Activated T-cell treated with anti-CD3 and anti-CD28 coated beads, Interleukin-2, amount 50 U/mL, for 72 hours (primary cell): ENCODE data around the gene EPHA5. TPM values are rescaled to one million over a fixed set of nuclear protein-coding genes. Genes with fewer than 3 reads are reported as not detected.

Experiments
- ATAC-seq, 2 donors: fragments of 150-1000 bp; cut with Tn5 transposase; replicated peaks in 1 of 2; 2 replicates each; pipeline ENCODE4 v1.10.0; 2021; ENCODE audit warnings: moderate library complexity in 2 of 2, mild to moderate bottlenecking in 1 of 2
- DNase-seq, 2 donors: peaks; one replicate each; pipeline ENCODE4 v3.0.0; 2021 to 2022; ENCODE audit warnings: mixed read lengths in 1 of 2
- H3K27ac Mint-ChIP-seq: one replicate; pipeline ENCODE4 v1.8.0; 2022; ENCODE audit warnings: mild to moderate bottlenecking, moderate library complexity, mixed read lengths
- H3K27me3 Mint-ChIP-seq: one replicate; pipeline ENCODE4 v1.8.0; 2022; ENCODE audit warnings: low read depth, mixed read lengths
- H3K36me3 Mint-ChIP-seq, 2 donors: one replicate each; pipeline ENCODE4 v1.8.0; 2022; ENCODE audit warnings: mixed read lengths in 2 of 2, mild to moderate bottlenecking in 1 of 2; ENCODE audit not compliant: insufficient read depth in 2 of 2
- H3K4me1 Mint-ChIP-seq: one replicate; pipeline ENCODE4 v1.8.0; 2022; ENCODE audit warnings: low read depth, mixed read lengths
- H3K4me3 Mint-ChIP-seq, 2 donors: one replicate each; pipeline ENCODE4 v1.8.0; 2022; ENCODE audit warnings: mild to moderate bottlenecking in 2 of 2, mixed read lengths in 2 of 2, moderate library complexity in 2 of 2
- H3K9me3 Mint-ChIP-seq, 2 donors: one replicate each; pipeline ENCODE4 v1.8.0; 2022; ENCODE audit warnings: mixed read lengths in 2 of 2
- total RNA-seq, 2 donors: library from RNA; stranded (reverse); gene quantifications; one replicate each; pipeline ENCODE4 v1.2.3, GENCODE V29; 2022

EPHA5 gene
- total RNA-seq, 2 donors from 2014 or later, result not detected

DNA sequence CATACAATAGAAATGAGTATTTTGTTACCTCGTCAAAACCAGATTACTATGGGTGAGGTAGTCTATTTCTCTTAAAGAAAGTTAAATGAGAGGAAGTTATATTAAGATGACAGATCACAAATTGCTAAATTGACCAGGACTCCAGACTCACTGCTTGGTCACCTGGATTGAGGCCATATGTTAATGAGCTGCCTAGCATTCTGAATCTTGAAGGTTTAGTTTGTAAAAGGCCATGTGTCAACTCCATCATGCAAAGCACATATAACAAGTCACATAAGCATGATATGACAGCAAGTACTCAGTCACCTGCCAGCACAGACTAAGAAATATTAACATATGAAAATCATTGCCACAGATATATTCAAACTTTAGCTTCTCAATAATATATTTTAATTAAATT, 72.6 kb downstream of the EPHA5 start:
- H3K36me3 Mint-ChIP-seq, result no peaks in the 10 kb centered on the region

GRCh38 chr4:65592089-65592488, 78.2 kb downstream of the EPHA5 start:
- Mint-ChIP-seq H3K27me3 (no peaks in the 10 kb centered on the region), H3K4me3 (no peak overlapping the region), H3K27ac (no peak overlapping the region), H3K4me1 (no peaks in the 10 kb centered on the region), H3K9me3 (peaks cover 0 to 3% of the 10 kb centered on the region in 2 donors), H3K36me3 (no peaks in the 10 kb centered on the region)
- DNase-seq, result no peak
- no peak for ATAC-seq

More for the DNA sequence above, 72.6 kb downstream of the EPHA5 start:
- Mint-ChIP-seq H3K27me3 (no peaks in the 10 kb centered on the region), H3K4me3 (no peak overlapping the region), H3K4me1 (no peaks in the 10 kb centered on the region), H3K9me3 (peaks cover 0 to 2% of the 10 kb centered on the region in 2 donors), H3K27ac (no peak overlapping the region)
- ATAC-seq (no peak), DNase-seq (no peak)

- H3K9me3 Mint-ChIP-seq, result peaks cover 0 to 4% of the 10 kb centered on the region in 2 donors
- no peaks in the 10 kb centered on the region for H3K27me3 Mint-ChIP-seq
- H3K4me3 Mint-ChIP-seq, result no peak overlapping the region
- H3K4me1 Mint-ChIP-seq, result no peaks in the 10 kb centered on the region
- H3K36me3 Mint-ChIP-seq, result no peaks in the 10 kb centered on the region
- ATAC-seq (no peak), DNase-seq (no peak)
- H3K27ac Mint-ChIP-seq, result no peak overlapping the region
These were observed 80.4 kb downstream of the EPHA5 start for GRCh38 chr4:65589921-65590320.

DNA sequence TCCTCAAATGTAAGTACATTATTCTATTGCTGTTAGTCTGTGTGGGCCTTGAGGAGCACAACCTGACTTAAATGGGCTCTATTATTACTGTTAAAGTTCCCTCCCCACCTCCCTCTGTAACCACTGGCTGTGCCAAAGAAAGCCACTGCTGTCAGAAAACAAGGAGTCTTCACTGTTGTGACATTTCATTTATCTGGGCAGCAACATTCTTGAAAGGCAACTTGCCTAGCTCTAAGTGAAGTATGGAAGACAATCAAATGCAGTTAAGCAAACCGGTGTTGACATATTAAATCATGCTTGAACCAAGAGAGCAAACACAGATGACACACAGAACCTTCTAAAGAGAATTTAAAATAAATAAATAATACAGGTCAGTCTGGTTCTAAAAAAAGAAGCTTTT, 81.0 kb downstream of the EPHA5 start:
- Mint-ChIP-seq H3K27ac (no peak overlapping the region), H3K4me3 (no peak overlapping the region), H3K36me3 (no peaks in the 10 kb centered on the region), H3K4me1 (no peaks in the 10 kb centered on the region), H3K27me3 (no peaks in the 10 kb centered on the region), H3K9me3 (peaks cover 0 to 6% of the 10 kb centered on the region in 2 donors)
- no peak for DNase-seq
- ATAC-seq, result no peak

GRCh38 chr4:65580551-65580950, 89.7 kb downstream of the EPHA5 start:
- no peak for ATAC-seq
- Mint-ChIP-seq H3K27me3 (no peaks in the 10 kb centered on the region), H3K4me1 (no peaks in the 10 kb centered on the region), H3K9me3 (peaks cover 0 to 5% of the 10 kb centered on the region in 2 donors), H3K4me3 (no peak overlapping the region), H3K36me3 (no peaks in the 10 kb centered on the region), H3K27ac (no peak overlapping the region)
- no peak for DNase-seq

GRCh38 chr4:65566473-65566872, 103.8 kb downstream of the EPHA5 start:
- H3K9me3 Mint-ChIP-seq, result no peaks in the 10 kb centered on the region
- no peaks in the 10 kb centered on the region for H3K4me1 Mint-ChIP-seq
- ATAC-seq (no peak), DNase-seq (no peak)
- H3K27ac Mint-ChIP-seq, result no peak overlapping the region
- no peaks in the 10 kb centered on the region for H3K36me3 Mint-ChIP-seq
- no peaks in the 10 kb centered on the region for H3K27me3 Mint-ChIP-seq
- H3K4me3 Mint-ChIP-seq, result no peak overlapping the region

- DNase-seq, result no peak
- Mint-ChIP-seq H3K27me3 (no peaks in the 10 kb centered on the region), H3K36me3 (no peaks in the 10 kb centered on the region), H3K4me1 (no peaks in the 10 kb centered on the region), H3K27ac (no peak overlapping the region), H3K4me3 (no peak overlapping the region), H3K9me3 (peaks cover 0 to 2% of the 10 kb centered on the region in 2 donors)
- ATAC-seq, result no peak
These were observed 109.1 kb downstream of the EPHA5 start for GRCh38 chr4:65561164-65561563.

- no peaks in the 10 kb centered on the region for H3K27me3 Mint-ChIP-seq
- H3K36me3 Mint-ChIP-seq, result no peaks in the 10 kb centered on the region
- DNase-seq (no peak), ATAC-seq (no peak)
- peaks cover 0 to 2% of the 10 kb centered on the region in 2 donors for H3K9me3 Mint-ChIP-seq
- H3K27ac Mint-ChIP-seq, result no peak overlapping the region
- no peaks in the 10 kb centered on the region for H3K4me1 Mint-ChIP-seq
- H3K4me3 Mint-ChIP-seq, result no peak overlapping the region
These were observed 111.0 kb downstream of the EPHA5 start for GRCh38 chr4:65559270-65559669.

- peaks cover 0 to under 1% of the 10 kb centered on the region in 2 donors for H3K9me3 Mint-ChIP-seq
- ATAC-seq (no peak), DNase-seq (no peak)
- no peak overlapping the region for H3K4me3 Mint-ChIP-seq
- H3K27me3 Mint-ChIP-seq, result no peaks in the 10 kb centered on the region
- H3K27ac Mint-ChIP-seq, result no peak overlapping the region
- H3K36me3 Mint-ChIP-seq, result no peaks in the 10 kb centered on the region
- H3K4me1 Mint-ChIP-seq, result no peaks in the 10 kb centered on the region
These were observed 118.2 kb downstream of the EPHA5 start for GRCh38 chr4:65552057-65552456.

GRCh38 chr4:65550500-65550899, 119.8 kb downstream of the EPHA5 start:
- H3K27me3 Mint-ChIP-seq, result no peaks in the 10 kb centered on the region
- H3K27ac Mint-ChIP-seq, result no peak overlapping the region
- H3K9me3 Mint-ChIP-seq, result peaks cover 0 to 3% of the 10 kb centered on the region in 2 donors

GRCh38 chr4:65546882-65547416, 123.3 kb downstream of the EPHA5 start:
- Mint-ChIP-seq H3K4me3 (no peak overlapping the region), H3K27ac (no peak overlapping the region), H3K36me3 (no peaks in the 10 kb centered on the region), H3K9me3 (peaks cover 2 to 5% of the 10 kb centered on the region in 2 donors), H3K27me3 (no peaks in the 10 kb centered on the region), H3K4me1 (no peaks in the 10 kb centered on the region)
- ATAC-seq, result no peak
- DNase-seq, result no peak

More at GRCh38 chr4:65550500-65550899, 119.8 kb downstream of the EPHA5 start:
- ATAC-seq, result no peak
- Mint-ChIP-seq H3K4me3 (no peak overlapping the region), H3K36me3 (no peaks in the 10 kb centered on the region), H3K4me1 (no peaks in the 10 kb centered on the region)
- DNase-seq, result no peak

- H3K36me3 Mint-ChIP-seq, result no peaks in the 10 kb centered on the region
- H3K4me1 Mint-ChIP-seq, result no peaks in the 10 kb centered on the region
- no peak overlapping the region for H3K27ac Mint-ChIP-seq
- H3K27me3 Mint-ChIP-seq, result no peaks in the 10 kb centered on the region
- H3K4me3 Mint-ChIP-seq, result no peak overlapping the region
- H3K9me3 Mint-ChIP-seq, result peaks cover 7 to 11% of the 10 kb centered on the region in 2 donors
- ATAC-seq (no peak), DNase-seq (no peak)
These were observed 131.7 kb downstream of the EPHA5 start for GRCh38 chr4:65538571-65538970.

GRCh38 chr4:65535113-65535512, 135.2 kb downstream of the EPHA5 start:
- DNase-seq (no peak), ATAC-seq (no peak)
- Mint-ChIP-seq H3K9me3 (peaks cover 4 to 5% of the 10 kb centered on the region in 2 donors), H3K27ac (no peak overlapping the region), H3K36me3 (no peaks in the 10 kb centered on the region), H3K4me3 (no peak overlapping the region), H3K27me3 (no peaks in the 10 kb centered on the region), H3K4me1 (no peaks in the 10 kb centered on the region)

- ATAC-seq (no peak), DNase-seq (no peak)
These were observed 148.6 kb downstream of the EPHA5 start for GRCh38 chr4:65521666-65522065.

More at GRCh38 chr4:65521666-65522065, 148.6 kb downstream of the EPHA5 start:
- Mint-ChIP-seq H3K27me3 (no peaks in the 10 kb centered on the region), H3K36me3 (no peaks in the 10 kb centered on the region), H3K4me3 (no peak overlapping the region), H3K9me3 (peaks cover 1 to 4% of the 10 kb centered on the region in 2 donors), H3K27ac (no peak overlapping the region), H3K4me1 (no peaks in the 10 kb centered on the region)
